NCI-H2196 treated with DMSO at 0.1 percent for 48 hours (cell line): ENCODE data around the gene KCNK2.

Source experiments
- DNase-seq: peaks from one replicate; lab custom pipeline; 2025; ENCODE audit not compliant: unreplicated experiment; lab: John Stamatoyannopoulos, UW

Gene KCNK2

GRCh38 chr1:215082532-215083382, at the start of gene KCNK2:
Gene KCNK2, plus strand, starts transcription at chr1:215082737. Its CDS starts 649 bp downstream, at chr1:215083386.
- no peak for DNase-seq

GRCh38 chr1:215032911-215033526, 49.5 kb upstream of the KCNK2 start:
- no peak for DNase-seq

GRCh38 chr1:215040190-215040589, 42.3 kb upstream of the KCNK2 start:
- no peak for DNase-seq

- no peak for DNase-seq
Measured at GRCh38 chr1:215043401-215043800, 39.1 kb upstream of the KCNK2 start.

- no peak for DNase-seq
Measured at GRCh38 chr1:215044151-215044550, 38.4 kb upstream of the KCNK2 start.

- no peak for DNase-seq
Measured at GRCh38 chr1:215045698-215046308, 36.7 kb upstream of the KCNK2 start.

GRCh38 chr1:215052256-215053015, 30.1 kb upstream of the KCNK2 start:
- no peak for DNase-seq

GRCh38 chr1:215054266-215054665, 28.3 kb upstream of the KCNK2 start:
- DNase-seq, result no peak

- DNase-seq, result no peak
Measured at GRCh38 chr1:215055281-215055935, 27.1 kb upstream of the KCNK2 start.

- DNase-seq, result no peak
Measured at GRCh38 chr1:215056584-215056983, 26.0 kb upstream of the KCNK2 start.

GRCh38 chr1:215059947-215060346, 22.6 kb upstream of the KCNK2 start:
- no peak for DNase-seq

GRCh38 chr1:215064327-215064726, 18.2 kb upstream of the KCNK2 start:
- DNase-seq, result no peak

- DNase-seq, result no peak
Measured at GRCh38 chr1:215071078-215071477, 11.5 kb upstream of the KCNK2 start.

- DNase-seq, result no peak
Measured at GRCh38 chr1:215076322-215076721, 6.2 kb upstream of the KCNK2 start.

GRCh38 chr1:215079456-215079855, 3.1 kb upstream of the KCNK2 start:
- no peak for DNase-seq

- no peak for DNase-seq
Measured at GRCh38 chr1:215081661-215082531, 641 bp upstream of the KCNK2 start.

- no peak for DNase-seq
Measured at GRCh38 chr1:215083383-215083961, 935 bp downstream of the KCNK2 start.

- no peak for DNase-seq
Measured at GRCh38 chr1:215084621-215085020, 2.1 kb downstream of the KCNK2 start.

GRCh38 chr1:215087603-215088002, 5.1 kb downstream of the KCNK2 start:
- no peak for DNase-seq
